ENCODE results near the gene CDK6. TPM values are rescaled to one million over a fixed set of nuclear protein-coding genes. Genes with fewer than 3 reads are reported as not detected.

Gene CDK6
- total and polyA plus RNA-seq, 9 of the 15 experiments (the other 6 are each of a cell fraction or from before 2014, with no cell fraction given): 7.6 to 109 (median 44.4) TPM

GRCh38 chr7:92833766-92834506, 2.4 kb downstream of the CDK6 start (continued):
- TF ChIP-seq, protein P1, sequence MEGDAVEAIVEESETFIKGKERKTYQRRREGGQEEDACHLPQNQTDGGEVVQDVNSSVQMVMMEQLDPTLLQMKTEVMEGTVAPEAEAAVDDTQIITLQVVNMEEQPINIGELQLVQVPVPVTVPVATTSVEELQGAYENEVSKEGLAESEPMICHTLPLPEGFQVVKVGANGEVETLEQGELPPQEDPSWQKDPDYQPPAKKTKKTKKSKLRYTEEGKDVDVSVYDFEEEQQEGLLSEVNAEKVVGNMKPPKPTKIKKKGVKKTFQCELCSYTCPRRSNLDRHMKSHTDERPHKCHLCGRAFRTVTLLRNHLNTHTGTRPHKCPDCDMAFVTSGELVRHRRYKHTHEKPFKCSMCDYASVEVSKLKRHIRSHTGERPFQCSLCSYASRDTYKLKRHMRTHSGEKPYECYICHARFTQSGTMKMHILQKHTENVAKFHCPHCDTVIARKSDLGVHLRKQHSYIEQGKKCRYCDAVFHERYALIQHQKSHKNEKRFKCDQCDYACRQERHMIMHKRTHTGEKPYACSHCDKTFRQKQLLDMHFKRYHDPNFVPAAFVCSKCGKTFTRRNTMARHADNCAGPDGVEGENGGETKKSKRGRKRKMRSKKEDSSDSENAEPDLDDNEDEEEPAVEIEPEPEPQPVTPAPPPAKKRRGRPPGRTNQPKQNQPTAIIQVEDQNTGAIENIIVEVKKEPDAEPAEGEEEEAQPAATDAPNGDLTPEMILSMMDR (IDR thresholded peaks at IDR 0.05 in 2 of 3, conservative IDR thresholded peaks at IDR 0.05 in 1 of 3; ENCODE audit: insufficient read depth in 2 of 3, low read depth in 1 of 3, low read length in 3 of 3): 0 out of 6 replicates have a peak, but pooled peaks of 1 of the 3 experiments have one; percentile 12
- no peak for TF ChIP-seq KDM4B (IDR thresholded peaks at IDR 0.05; ENCODE audit: borderline replicate concordance in 2 of 2, low read depth in 1 of 2)
- peak; percentile 74 for TF ChIP-seq PKNOX1 (IDR thresholded peaks at IDR 0.05)
- 0 out of 2 replicates have a peak, but pooled peaks have one; percentile 41 for TF ChIP-seq RB1 (IDR thresholded peaks at IDR 0.05; ENCODE audit: low read depth)
- TF ChIP-seq ATF1 (CRISPR knock-in tag; IDR thresholded peaks at IDR 0.05): no peak
- peak; percentile 32; the same call in 1 of the 2 replicates for TF ChIP-seq ATF1 (tag; IDR thresholded peaks at IDR 0.05)
- TF ChIP-seq ZBTB7A (IDR thresholded peaks at IDR 0.05; ENCODE audit: borderline replicate concordance, control insufficient read depth, low read depth, low read length): peak; percentile 68; the same call in 1 of the 2 replicates
- TF ChIP-seq, protein P2, sequence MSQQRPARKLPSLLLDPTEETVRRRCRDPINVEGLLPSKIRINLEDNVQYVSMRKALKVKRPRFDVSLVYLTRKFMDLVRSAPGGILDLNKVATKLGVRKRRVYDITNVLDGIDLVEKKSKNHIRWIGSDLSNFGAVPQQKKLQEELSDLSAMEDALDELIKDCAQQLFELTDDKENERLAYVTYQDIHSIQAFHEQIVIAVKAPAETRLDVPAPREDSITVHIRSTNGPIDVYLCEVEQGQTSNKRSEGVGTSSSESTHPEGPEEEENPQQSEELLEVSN (IDR thresholded peaks at IDR 0.05; ENCODE audit: borderline replicate concordance in 1 of 2, extremely low read depth in 1 of 2, insufficient read depth in 1 of 2, insufficient read length in 1 of 2, low read depth in 1 of 2, low read length in 1 of 2, poor library complexity in 1 of 2, severe bottlenecking in 1 of 2): peak; percentile 19 to 56
- TF ChIP-seq, protein P3, sequence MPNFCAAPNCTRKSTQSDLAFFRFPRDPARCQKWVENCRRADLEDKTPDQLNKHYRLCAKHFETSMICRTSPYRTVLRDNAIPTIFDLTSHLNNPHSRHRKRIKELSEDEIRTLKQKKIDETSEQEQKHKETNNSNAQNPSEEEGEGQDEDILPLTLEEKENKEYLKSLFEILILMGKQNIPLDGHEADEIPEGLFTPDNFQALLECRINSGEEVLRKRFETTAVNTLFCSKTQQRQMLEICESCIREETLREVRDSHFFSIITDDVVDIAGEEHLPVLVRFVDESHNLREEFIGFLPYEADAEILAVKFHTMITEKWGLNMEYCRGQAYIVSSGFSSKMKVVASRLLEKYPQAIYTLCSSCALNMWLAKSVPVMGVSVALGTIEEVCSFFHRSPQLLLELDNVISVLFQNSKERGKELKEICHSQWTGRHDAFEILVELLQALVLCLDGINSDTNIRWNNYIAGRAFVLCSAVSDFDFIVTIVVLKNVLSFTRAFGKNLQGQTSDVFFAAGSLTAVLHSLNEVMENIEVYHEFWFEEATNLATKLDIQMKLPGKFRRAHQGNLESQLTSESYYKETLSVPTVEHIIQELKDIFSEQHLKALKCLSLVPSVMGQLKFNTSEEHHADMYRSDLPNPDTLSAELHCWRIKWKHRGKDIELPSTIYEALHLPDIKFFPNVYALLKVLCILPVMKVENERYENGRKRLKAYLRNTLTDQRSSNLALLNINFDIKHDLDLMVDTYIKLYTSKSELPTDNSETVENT (CRISPR knock-in tag; IDR thresholded peaks at IDR 0.05): 0 out of 2 replicates have a peak, but pooled peaks have one; percentile 12
- TF ChIP-seq THAP7 (CRISPR knock-in tag; IDR thresholded peaks at IDR 0.05): no peak
- TF ChIP-seq BHLHE40 (IDR thresholded peaks at IDR 0.05; ENCODE audit: low read length): peak; percentile 55
- no peak for TF ChIP-seq ETV5 (CRISPR knock-in tag; IDR thresholded peaks at IDR 0.05; ENCODE audit: low read depth)
- TF ChIP-seq CSDE1 (IDR thresholded peaks at IDR 0.05): no peak

Data from K562 (cell line).